WTC11 (cell line): ENCODE data around the gene EP400.

ENCODE experiments used
- TF ChIP-seq, protein P1 (sequence below): sonication (generic); formaldehyde crosslinking; IDR thresholded peaks from 2 replicates; pipeline ENCODE4 v1.8.1; 2023; ENCODE audit warnings: mild to moderate bottlenecking, missing genetic modification reagents, moderate library complexity
- TF ChIP-seq, protein P2 (sequence below): fragments of 200-600 bp; IDR thresholded peaks from 2 replicates; pipeline ENCODE4 v1.8.0; 2022; ENCODE audit warnings: antibody characterized with exemption

DNA sequence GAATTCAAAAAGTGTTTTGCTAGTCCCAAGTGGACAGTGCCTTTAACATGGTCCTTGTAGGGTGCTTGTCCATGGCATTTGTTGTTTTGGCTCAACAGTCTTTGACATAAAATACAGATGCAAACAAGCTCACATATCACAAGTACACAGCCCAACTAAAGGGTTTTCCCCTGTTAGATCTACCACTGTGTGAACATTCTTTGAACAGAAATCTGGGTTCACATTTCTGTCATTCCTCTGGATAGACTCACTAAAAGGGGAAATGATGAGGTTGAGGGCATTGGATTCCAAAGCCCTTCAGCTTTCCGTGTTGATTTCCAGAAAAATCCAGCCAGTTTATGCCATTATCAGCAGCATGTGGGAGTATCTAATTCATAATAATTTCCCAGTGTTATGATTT lies 54.1 kb downstream of the EP400 start:
- TF ChIP-seq, protein P1, sequence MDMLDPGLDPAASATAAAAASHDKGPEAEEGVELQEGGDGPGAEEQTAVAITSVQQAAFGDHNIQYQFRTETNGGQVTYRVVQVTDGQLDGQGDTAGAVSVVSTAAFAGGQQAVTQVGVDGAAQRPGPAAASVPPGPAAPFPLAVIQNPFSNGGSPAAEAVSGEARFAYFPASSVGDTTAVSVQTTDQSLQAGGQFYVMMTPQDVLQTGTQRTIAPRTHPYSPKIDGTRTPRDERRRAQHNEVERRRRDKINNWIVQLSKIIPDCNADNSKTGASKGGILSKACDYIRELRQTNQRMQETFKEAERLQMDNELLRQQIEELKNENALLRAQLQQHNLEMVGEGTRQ (CRISPR knock-in tag): no peak
- TF ChIP-seq, protein P2, sequence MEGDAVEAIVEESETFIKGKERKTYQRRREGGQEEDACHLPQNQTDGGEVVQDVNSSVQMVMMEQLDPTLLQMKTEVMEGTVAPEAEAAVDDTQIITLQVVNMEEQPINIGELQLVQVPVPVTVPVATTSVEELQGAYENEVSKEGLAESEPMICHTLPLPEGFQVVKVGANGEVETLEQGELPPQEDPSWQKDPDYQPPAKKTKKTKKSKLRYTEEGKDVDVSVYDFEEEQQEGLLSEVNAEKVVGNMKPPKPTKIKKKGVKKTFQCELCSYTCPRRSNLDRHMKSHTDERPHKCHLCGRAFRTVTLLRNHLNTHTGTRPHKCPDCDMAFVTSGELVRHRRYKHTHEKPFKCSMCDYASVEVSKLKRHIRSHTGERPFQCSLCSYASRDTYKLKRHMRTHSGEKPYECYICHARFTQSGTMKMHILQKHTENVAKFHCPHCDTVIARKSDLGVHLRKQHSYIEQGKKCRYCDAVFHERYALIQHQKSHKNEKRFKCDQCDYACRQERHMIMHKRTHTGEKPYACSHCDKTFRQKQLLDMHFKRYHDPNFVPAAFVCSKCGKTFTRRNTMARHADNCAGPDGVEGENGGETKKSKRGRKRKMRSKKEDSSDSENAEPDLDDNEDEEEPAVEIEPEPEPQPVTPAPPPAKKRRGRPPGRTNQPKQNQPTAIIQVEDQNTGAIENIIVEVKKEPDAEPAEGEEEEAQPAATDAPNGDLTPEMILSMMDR: no peak
